GM18868 (cell line): ENCODE measurements around the gene UPF2.
A peak's percentile ranks its signal among the peaks of the same experiment; 100 is the strongest.
"Not testable (repeated sequence)": the region's sequence is repeated elsewhere in the genome, so short reads cannot be mapped to it uniquely, and the experiment has no call there.

Experiments
- ATAC-seq: cut with Tn5 transposase; IDR thresholded peaks from one replicate; pipeline ENCODE4 v1.9.1; 2021; ENCODE audit warnings: mild to moderate bottlenecking, moderate library complexity; ENCODE audit not compliant: unreplicated experiment

Gene UPF2

GRCh38 chr10:12041766-12042408 is 722 bp downstream of the UPF2 start:
- no peak for ATAC-seq

GRCh38 chr10:12036073-12036655 is 6.4 kb downstream of the UPF2 start:
- no peak for ATAC-seq

GRCh38 chr10:12031404-12031803 is 11.2 kb downstream of the UPF2 start:
- no peak for ATAC-seq

GRCh38 chr10:12027539-12027938 is 15.1 kb downstream of the UPF2 start:
- no peak for ATAC-seq

GRCh38 chr10:12025591-12025990 is 17.0 kb downstream of the UPF2 start:
- ATAC-seq = no peak

GRCh38 chr10:12022580-12023257 is 19.9 kb downstream of the UPF2 start:
- ATAC-seq = no peak

- ATAC-seq = no peak
Measured at GRCh38 chr10:12020574-12020973, 22.0 kb downstream of the UPF2 start.

GRCh38 chr10:12019283-12019971 is 23.2 kb downstream of the UPF2 start:
- no peak for ATAC-seq

- no peak for ATAC-seq
Measured at GRCh38 chr10:12018438-12019282, 23.9 kb downstream of the UPF2 start.

GRCh38 chr10:12013926-12014325 is 28.7 kb downstream of the UPF2 start:
- ATAC-seq = no peak

GRCh38 chr10:12013391-12013790 is 29.2 kb downstream of the UPF2 start:
- ATAC-seq = not testable (repeated sequence)

- ATAC-seq = no peak
Measured at GRCh38 chr10:12010353-12010752, 32.3 kb downstream of the UPF2 start.

- not testable (repeated sequence) for ATAC-seq
Measured at GRCh38 chr10:12008842-12009241, 33.8 kb downstream of the UPF2 start.

- no peak for ATAC-seq
Measured at GRCh38 chr10:12006671-12007070, 35.9 kb downstream of the UPF2 start.

GRCh38 chr10:11993834-11994468 is 48.7 kb downstream of the UPF2 start:
- ATAC-seq = peak; percentile 51

- no peak for ATAC-seq
Measured at GRCh38 chr10:11988924-11989323, 53.7 kb downstream of the UPF2 start.

- ATAC-seq = no peak
Measured at GRCh38 chr10:11986593-11987216, 55.9 kb downstream of the UPF2 start.

GRCh38 chr10:11982253-11982652 is 60.4 kb downstream of the UPF2 start:
- no peak for ATAC-seq

- ATAC-seq = no peak
Measured at GRCh38 chr10:11975795-11976194, 66.8 kb downstream of the UPF2 start.

- not testable (repeated sequence) for ATAC-seq
Measured at GRCh38 chr10:11972523-11972922, 70.1 kb downstream of the UPF2 start.
